ENCODE measurements around the gene TBC1D9.
"Not testable (repeated sequence)": the region's sequence is repeated elsewhere in the genome, so short reads cannot be mapped to it uniquely, and the experiment has no call there.

Gene TBC1D9

GRCh38 chr4:140752291-140753068 is 3.7 kb downstream of the TBC1D9 start:
- no peak for DNase-seq

GRCh38 chr4:140750470-140750869 is 5.7 kb downstream of the TBC1D9 start:
- DNase-seq: no peak

- no peak for DNase-seq
Observed at GRCh38 chr4:140748171-140748570, 8.0 kb downstream of the TBC1D9 start.

GRCh38 chr4:140746546-140746945 is 9.6 kb downstream of the TBC1D9 start:
- DNase-seq: not testable (repeated sequence)

GRCh38 chr4:140744421-140744820 is 11.8 kb downstream of the TBC1D9 start:
- no peak for DNase-seq

GRCh38 chr4:140743194-140743931 is 12.8 kb downstream of the TBC1D9 start:
- no peak for DNase-seq

- DNase-seq: no peak
Observed at GRCh38 chr4:140742838-140743193, 13.4 kb downstream of the TBC1D9 start.

GRCh38 chr4:140740906-140741670 is 15.1 kb downstream of the TBC1D9 start:
- no peak for DNase-seq

GRCh38 chr4:140740422-140740821 is 15.8 kb downstream of the TBC1D9 start:
- no peak for DNase-seq

GRCh38 chr4:140739971-140740370 is 16.2 kb downstream of the TBC1D9 start:
- no peak for DNase-seq

GRCh38 chr4:140738139-140738538 is 18.0 kb downstream of the TBC1D9 start:
- DNase-seq: no peak

- DNase-seq: no peak
Observed at GRCh38 chr4:140736669-140737343, 19.4 kb downstream of the TBC1D9 start.

GRCh38 chr4:140735779-140736391 is 20.3 kb downstream of the TBC1D9 start:
- DNase-seq: no peak

- DNase-seq: no peak
Observed at GRCh38 chr4:140735317-140735716, 20.9 kb downstream of the TBC1D9 start.

- DNase-seq: no peak
Observed at GRCh38 chr4:140732780-140733179, 23.4 kb downstream of the TBC1D9 start.

GRCh38 chr4:140729344-140730049 is 26.7 kb downstream of the TBC1D9 start:
- no peak for DNase-seq

GRCh38 chr4:140726776-140727500 is 29.2 kb downstream of the TBC1D9 start:
- no peak for DNase-seq

GRCh38 chr4:140725556-140725955 is 30.6 kb downstream of the TBC1D9 start:
- DNase-seq: no peak

- DNase-seq: no peak
Observed at GRCh38 chr4:140724760-140725159, 31.4 kb downstream of the TBC1D9 start.

- DNase-seq: no peak
Observed at GRCh38 chr4:140720387-140721304, 35.5 kb downstream of the TBC1D9 start.

Measured in NCI-H2081 treated with DMSO at 0.1 percent for 48 hours (cell line).